Activated CD4-positive, CD25-positive, alpha-beta regulatory T cell treated with anti-CD3 and anti-CD28 coated beads, Interleukin-2, amount 50 U/mL, for 24 hours (primary cell): ENCODE data around the gene SEMA5A.

Source experiments
- ATAC-seq, 2 donors: fragments of 150-1000 bp; cut with Tn5 transposase; one replicate each; pipeline ENCODE4 v1.10.0; 2021; ENCODE audit warnings: mild to moderate bottlenecking in 1 of 2, moderate library complexity in 1 of 2

Gene SEMA5A

DNA sequence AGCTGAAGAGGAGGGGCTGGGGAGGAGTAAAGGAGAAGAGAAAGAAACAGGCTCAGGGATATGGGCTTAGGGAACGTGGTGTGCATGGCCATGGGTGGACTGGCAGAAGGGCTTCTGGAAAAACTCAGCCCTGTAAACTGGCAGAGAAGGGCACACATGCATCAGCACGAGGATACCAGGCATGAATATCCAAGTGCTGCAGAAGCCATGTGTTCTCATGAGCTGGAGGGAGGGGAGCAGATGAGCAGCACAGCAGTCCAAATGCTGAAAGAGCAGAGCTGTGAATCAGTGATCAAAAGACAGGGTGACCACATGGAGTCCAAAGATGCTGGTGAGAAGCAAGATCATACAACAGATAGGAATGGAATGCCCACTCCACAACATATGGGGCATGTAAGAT lies 72.3 kb downstream of the SEMA5A start:
- ATAC-seq = no peak

DNA sequence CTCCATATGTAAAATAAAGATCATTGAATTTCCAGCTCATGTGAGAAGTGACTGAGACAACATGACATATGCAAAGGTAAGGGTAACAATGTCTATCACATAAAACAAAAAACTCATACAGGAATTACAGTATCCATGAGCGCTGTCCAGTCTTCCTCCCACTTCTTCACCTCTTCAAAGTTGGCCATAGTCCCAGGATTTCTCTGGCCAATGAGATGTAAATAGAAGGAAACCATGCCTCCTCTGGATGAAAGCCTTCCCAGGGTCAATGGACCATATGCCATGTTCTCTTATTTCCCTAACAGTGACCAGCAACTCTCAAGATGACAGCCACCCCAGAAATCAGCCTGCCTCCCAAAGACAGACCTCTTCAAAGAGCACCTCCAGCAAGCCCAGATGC lies 75.5 kb downstream of the SEMA5A start:
- ATAC-seq = no peak

DNA sequence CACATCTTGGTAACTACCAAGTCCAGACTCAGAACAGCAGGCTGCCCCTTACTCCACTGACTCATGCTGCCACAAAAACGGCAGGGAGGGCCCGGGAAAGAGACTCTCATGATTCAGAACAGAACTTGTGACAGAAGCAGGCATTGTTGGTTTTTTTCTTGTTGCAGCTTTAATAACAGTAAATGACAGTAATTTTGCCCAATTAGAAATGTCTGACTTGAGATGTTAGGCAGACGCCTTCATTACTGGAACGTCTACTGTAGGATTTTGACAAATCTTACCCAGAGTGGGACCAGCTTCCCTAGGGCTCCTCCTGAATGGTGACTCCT lies 77.9 kb downstream of the SEMA5A start:
- ATAC-seq = no peak

DNA sequence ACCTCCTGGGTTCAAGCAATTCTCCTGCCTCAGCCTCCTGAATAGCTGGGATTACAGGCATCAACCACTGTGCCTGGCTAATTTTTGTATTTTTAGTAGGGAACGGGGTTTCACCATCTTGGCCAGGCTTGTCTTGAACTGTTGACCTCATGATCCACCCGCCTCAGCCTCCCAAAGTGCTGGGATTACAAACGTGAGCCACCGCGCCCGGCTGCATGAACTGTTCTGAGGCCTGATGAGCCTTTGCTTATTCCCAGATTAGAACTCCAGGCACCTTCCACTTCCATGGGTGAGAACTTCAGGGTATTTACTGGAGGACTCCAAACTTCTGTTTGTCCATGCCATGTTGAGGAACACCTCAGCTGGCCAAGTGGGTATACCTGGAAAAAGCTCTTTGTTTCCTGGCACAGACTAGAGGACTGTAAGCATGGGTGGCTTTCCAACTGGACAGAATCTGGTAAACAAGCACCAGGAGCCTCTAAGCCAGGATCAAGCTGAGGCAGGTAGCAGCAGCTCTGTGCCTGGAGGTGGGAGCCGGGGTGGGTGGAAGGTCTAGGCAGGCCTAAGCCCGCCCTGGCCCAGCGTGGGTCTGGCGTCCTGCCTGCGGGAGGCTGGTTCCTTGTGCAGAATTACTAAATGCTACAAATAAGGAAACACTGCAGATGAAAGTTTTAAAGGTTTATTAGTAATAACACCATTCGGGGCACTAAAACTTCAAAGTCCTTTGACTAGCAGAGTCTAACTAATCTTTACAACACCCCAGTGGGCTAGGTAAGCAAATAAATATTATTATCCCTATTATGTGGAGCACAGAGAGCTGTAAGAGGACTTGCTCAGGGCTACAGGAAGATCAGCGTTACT lies 78.4 kb downstream of the SEMA5A start:
- ATAC-seq = no peak

DNA sequence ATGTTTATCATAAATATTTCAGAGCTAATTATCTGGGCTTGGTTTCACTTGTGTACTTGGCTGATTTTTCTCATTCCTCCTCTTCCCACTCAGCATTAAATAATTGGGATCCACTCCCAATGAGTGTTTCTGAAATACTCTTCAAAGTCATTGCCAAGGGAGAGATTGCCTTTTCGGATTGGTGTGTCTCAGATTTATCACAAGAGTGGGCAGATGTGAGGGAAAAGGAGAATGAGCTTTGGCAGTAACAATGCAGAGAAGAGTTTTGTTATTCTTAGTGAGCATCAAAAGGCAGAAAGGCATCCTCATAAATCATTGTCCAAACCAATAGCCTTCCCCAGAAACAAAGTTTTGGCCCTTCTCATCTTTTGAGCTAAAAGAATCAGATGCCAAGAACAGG lies 79.2 kb downstream of the SEMA5A start:
- ATAC-seq = no peak

DNA sequence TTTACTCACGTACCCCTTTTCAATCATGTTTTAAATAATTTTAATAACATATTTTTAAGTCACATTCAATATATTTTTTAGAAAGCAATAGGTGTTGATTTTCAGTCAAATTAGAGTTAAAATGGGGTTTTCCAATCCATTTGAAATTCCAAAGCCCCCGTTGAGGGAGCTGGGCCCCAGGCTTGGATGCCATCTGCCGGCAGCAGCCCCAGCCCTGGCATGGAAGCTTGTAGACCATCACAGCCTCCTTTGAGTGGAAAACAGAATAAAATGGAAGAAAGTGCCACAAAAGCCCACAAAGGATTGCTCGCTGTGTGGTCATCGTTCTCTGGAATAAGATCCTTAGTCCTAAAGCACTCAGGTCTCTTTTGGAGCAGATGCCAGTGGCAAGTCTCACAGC lies 81.4 kb downstream of the SEMA5A start:
- no peak for ATAC-seq

DNA sequence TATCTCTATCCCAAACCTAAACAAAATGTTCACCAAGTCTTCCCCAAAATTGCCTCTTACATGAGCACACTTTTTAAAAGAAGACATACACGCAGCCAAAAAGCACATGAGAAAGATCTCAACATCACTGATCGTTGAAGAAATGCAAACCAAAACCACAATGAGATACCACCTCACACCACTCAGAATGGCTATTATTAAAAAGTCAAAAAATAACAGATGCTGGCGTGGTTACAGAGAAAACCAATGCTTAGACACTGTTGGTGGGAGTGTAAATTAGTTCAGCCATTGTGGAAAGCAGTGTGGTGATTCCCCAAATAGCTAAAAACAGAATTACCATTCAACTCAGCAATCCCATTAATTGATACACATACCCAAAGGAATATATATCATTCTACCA lies 83.8 kb downstream of the SEMA5A start:
- ATAC-seq = no peak

DNA sequence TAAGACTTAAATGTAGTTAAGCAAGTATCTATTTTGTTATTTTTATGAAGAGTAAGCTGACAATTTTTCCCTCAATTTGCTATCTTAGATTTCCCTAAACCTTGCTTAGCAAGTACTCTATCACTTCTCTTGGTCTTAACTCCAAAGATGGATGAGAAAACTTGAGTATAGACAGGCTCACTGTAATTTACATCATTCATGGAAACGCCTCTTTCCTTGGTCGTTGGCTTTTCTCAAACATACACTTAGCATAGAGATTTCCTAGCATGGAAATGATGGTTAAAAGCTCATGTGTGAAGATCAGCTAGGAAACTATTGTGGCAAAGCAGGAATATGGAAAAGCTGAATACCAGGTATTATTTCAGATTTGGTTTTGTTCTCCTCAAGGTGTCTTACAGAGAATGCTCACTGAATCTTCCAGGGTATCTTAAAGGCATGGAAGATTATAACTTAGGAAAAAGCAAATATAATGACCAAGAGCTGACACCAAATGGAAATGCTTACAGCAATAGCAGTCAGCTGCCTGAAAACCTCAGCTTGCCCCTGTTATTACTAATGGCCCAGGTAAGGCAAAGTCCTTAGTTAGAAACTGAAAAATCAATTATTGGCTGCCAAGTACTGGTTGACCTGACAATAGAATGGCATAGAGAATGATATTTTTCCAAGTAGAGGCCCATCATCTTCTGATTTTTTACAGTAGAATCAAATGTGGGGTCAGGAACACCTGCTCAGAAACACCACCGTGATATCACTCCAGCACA lies 84.8 kb downstream of the SEMA5A start:
- no peak for ATAC-seq

DNA sequence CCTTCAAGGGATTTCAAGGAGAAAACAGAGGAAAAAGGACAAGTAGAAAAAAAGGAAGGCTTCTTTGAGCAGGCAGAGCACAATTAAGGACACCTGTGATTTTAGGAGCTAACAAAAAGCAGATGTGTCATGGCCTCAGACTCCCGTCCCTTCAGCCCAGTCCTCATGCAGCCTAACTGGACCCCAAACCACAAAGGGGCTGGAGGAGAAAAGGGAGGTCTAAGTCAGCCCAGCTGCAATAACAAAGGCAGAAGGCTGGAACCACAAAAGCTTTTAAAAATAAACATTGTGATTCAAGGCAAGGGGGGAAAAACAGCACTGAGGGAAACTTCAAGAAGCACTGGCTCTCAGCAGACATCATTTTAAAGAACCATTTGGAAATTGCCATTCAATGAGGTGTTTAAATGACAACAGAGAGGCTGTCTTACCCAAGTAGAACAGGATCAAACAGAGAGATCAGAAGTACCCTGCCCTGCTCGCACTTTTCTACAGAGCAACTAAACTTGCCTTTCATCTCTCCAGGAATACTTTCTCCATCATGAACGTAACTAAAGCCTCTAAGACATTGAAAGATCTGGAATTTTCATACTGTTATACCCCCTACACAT lies 89.3 kb downstream of the SEMA5A start:
- no peak for ATAC-seq

DNA sequence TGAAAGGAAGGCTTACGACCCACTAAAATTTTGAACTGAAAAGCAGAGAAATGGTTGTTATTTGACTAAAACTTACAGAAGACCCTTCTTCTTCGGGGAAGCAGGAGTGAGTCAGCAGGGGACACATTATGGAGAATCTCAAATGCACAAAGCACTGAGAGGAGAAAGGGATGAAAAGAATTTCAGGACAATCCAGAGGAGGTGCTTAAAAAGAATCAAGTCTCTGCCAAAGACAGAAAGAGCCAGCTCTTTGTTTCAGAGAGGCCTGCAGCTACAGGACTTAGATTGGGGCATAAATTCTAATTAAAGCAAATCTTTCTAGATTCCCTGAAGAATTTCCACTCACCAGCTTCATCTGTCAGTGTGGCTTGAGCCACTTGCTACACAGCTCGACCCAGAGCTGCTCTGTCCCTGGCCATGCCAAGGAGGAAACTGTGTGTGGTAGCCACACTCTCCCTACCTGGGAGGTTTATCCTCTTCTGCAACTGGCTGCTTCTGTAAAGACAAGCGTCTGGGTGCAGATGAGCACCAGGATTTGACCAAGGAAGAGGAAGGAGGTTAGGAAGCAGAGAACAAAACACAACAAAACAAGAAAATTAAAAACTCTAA lies 89.9 kb downstream of the SEMA5A start:
- ATAC-seq = no peak

DNA sequence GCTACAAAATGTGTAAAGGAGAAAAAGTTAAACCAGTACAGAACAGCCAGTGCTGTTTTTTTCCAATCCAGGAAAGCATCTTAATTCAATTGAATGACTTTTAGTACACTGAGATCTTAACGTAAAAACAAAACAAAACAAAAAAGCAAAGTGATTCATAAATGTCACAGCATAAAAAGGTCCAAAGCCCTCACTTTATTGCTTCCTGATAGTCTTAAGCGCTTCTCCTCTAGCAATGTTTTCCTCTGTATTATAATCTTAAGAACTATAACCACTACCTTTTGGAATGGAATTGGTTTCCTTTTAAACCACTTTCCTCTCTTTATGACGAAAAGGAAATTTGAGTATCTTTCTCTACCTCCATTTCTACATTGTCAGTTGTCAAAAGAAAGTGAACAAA lies 91.4 kb downstream of the SEMA5A start:
- no peak for ATAC-seq

DNA sequence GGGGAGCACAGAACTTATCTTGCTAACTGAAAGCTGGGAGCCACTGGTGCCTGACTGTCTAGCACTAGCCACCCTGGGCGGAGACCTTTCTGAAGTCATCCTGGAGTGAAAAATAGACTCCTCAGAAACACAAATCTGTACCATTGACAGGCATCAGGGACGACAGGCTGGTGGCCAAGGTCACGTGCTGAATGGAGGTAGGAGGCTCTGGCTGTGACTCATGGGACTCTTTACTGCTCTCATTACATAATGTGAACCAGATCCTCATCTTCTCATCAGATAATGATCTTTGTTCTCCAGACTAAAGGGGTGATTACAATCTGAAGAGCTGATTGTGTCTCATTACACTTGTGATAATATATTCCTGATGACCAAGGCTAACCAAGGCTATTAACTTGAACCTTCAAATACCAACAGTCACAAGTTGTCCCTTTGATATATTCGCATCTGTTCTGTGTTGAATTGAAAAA lies 91.8 kb downstream of the SEMA5A start:
- no peak for ATAC-seq

DNA sequence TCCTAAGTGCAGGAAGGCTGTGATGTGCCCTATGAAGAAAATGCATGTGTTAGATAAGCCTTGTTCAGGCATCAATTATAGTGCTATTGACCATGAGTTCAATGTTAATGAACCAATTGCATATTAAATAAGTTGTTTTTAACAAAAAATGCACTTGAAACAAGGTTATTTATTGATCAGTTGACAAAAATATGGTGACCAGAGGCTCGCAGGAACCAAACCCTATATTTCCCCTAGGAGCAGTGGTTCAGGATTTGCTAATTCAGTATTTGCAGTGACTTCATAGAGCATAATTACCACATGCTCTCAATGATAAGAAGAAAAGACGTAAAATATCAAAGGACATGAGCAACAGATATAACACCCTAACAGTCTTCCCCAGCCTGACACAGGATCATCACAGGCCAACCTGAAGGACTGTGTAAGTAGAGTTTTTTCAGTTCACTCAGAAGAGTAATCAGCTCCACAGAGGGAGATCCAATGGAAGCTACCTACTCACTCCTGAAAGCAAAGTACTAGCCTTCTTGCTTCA lies 92.3 kb downstream of the SEMA5A start:
- no peak for ATAC-seq

DNA sequence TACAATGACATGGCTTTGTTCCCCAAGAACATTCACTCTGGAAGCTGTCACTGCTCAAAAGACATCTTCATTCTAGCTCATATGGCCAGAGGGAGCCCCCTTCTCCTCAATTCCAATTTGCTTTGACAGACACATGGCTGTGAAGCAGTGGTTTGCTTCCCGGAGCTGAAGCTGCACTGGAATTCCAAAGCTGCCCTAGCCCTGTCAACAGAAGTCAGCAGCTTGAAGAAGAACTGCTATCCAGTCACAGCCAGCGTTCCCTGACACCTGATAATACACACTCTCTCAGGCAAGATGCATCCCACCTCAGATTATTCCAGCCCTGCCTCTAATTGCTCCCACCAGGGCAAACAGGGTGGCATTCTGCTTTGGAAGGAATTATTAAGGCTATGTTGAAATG lies 93.7 kb downstream of the SEMA5A start:
- no peak for ATAC-seq

DNA sequence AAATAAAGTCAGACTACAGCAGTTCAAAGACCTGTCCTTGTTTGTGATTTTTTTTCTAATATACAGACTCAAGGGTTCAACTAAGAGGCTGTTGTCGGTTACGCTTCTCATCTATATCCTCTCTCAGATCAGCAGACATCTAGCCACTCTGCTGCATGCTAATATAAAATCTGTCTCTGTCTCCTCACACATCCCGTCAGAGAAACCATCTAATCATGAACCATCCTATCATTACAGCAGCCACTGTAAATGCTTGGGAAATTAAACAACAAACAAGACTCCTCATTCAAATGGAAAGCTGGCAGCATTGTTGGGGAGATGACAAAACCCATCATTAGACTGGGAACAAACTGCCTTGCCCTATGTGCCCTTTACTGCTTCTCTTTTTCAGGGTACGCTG lies 94.8 kb downstream of the SEMA5A start:
- no peak for ATAC-seq

DNA sequence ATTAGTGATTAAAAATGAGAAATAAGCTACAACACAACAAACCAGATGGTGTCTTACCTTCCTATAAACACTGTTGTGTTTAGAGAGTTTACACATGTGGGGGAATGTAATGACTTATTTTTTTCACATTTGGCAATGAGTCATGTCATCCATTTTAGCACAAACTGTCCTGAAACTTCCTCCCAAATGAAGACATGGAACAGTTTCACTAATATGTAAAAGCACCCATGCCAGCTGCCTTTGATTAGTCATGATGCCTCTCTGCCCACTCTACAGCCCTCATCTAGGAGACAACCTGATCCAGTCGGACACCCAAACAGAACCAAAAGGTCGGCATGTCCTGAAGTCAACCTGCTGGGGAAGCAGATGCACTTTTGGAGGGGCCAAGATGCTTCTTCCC lies 98.2 kb downstream of the SEMA5A start:
- ATAC-seq = no peak

DNA sequence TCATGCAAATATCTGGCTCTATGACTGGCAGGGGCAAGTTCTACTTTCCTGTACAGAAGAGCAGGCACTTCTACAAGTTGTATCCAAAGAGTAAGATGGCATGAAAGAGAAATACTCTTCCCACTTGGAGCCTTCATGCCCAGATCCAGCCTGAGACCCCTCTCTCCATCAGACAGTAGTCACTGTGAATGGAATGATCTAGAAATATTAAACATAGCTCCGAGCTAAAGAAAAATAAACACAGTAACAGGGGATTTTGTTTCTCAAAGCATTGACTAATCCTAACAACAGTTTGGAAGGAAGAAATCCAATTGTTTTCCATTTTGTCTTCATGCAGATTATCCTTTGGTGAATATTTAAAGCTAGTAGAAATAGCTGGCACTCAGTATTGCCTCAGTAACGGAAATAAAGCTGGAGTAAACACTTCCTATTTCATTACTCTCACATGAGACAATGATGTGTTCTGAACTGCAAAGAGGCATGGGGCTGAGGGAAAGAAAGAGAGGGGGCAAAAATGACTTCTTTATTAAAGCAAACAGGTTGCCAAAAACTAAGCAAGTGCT lies 100.0 kb downstream of the SEMA5A start:
- ATAC-seq = no peak

DNA sequence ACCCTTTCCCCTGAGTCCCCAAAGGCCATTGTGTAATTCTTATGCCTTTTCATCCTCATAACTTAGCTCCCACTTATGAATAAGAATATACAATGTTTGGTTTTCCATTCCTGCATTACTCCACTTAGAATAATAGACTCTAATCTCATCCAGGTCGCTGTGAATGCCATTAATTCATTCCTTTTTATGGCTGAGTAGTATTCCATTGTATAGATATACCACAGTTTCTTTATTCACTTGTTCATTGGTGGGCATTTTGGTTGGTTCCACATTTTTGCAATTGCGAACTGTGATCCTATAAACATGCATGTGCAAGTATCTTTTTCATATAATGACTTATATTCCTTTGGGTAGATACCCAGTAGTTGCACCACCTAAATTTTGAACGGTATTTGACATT lies 101.5 kb downstream of the SEMA5A start:
- ATAC-seq = no peak

DNA sequence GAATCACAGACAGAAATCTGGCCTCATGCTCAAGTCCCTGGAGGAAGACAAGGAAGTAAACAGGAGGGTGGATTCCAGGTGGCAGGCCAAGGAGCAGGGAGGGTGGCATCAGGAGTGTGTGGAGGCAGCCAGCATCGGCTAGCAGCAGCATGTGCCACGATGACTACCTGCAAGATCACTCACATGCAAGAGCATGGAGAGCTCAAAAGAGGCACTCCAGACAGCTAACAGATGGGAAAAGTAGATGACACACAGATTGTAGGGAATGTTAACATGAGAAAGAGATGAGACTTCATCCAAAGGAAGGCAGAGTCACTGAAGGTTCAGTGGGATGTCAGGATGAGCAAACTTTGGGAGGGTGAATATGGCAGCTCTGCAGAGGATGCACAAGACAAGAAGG lies 104.3 kb downstream of the SEMA5A start:
- ATAC-seq = no peak

DNA sequence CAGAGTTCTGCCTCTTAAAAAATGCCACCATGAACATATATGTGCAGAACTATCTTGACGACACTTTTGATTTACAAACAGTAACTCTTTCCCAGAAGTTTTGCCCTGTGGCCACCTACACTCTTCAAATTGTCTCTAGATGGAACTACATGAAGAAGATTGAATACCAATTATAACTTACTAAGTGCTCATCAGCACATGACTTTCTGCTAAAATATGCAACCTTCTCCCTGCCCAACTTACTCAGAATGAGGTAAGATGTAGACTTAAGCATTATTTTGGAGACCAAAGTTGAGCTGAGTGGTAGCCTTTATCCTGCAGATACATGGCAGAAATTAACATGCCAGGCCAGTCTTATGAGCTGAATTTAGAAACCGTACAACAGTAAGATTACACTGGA lies 105.4 kb downstream of the SEMA5A start:
- ATAC-seq = no peak

DNA sequence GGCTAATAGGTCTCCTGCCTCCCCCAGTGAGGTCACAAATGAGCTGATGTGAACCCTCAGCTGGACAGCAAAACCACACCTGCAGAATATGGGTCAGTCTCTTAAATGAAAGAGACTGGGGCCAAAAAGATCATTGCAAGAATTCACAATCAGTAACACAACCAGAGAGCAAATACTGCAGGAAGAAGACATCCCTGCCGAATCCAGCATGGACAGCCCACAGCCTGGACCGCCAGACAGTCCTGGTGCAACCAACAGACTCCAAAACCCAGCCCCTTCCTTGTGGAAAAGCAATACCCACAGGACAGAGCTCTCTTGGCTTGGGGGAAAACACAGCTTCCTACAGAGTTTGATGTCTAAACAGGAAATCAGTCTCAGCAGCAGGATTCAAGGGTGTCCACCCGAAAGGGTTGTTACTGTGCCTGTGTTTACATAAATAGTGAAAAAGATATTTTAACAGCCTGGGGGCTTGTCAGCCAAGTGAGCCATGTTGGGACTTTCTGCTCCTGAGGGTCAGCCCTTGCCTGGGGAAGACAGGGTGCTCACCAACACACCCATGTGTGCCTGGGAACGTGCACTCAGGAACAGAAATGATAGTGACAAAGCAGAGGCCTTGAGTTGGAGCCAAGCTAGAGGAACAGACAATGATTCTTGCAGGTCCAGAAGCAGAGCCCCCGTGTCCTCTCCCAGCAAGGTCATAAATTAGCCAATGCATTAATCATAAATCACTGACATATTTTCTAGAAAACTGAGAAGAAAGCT lies 106.2 kb downstream of the SEMA5A start:
- ATAC-seq = no peak
